Islet of Langerhans (tissue), 1 donor: Measurements from ENCODE around the gene THOC2.
"Not testable (repeated sequence)": the region's sequence is repeated elsewhere in the genome, so short reads cannot be mapped to it uniquely, and the experiment has no call there.

Experiments
- FAIRE-seq: peaks from one replicate; lab custom pipeline; 2011; peaks lifted over from hg19 to GRCh38; lab: Jason Lieb, UNC

The THOC2 gene

GRCh38 chrX:123673813-123674212, 59.0 kb downstream of the THOC2 start:
- no peak for FAIRE-seq

GRCh38 chrX:123665197-123665596, 67.7 kb downstream of the THOC2 start:
- peak; percentile 96 for FAIRE-seq

GRCh38 chrX:123664467-123665167, 68.2 kb downstream of the THOC2 start:
- FAIRE-seq = not testable (repeated sequence)

GRCh38 chrX:123663720-123664119, 69.1 kb downstream of the THOC2 start:
- FAIRE-seq = not testable (repeated sequence)

GRCh38 chrX:123656507-123656906, 76.3 kb downstream of the THOC2 start:
- not testable (repeated sequence) for FAIRE-seq

GRCh38 chrX:123648811-123649181, 84.1 kb downstream of the THOC2 start:
- FAIRE-seq = not testable (repeated sequence)

- FAIRE-seq = no peak
These were observed 84.6 kb downstream of the THOC2 start for GRCh38 chrX:123648028-123648810.

GRCh38 chrX:123647244-123647643, 85.6 kb downstream of the THOC2 start:
- FAIRE-seq = no peak

- no peak for FAIRE-seq
These were observed 103.3 kb downstream of the THOC2 start for GRCh38 chrX:123629502-123629901.

- FAIRE-seq = no peak
These were observed 105.9 kb downstream of the THOC2 start for GRCh38 chrX:123626962-123627361.

GRCh38 chrX:123625952-123626351, 106.9 kb downstream of the THOC2 start:
- FAIRE-seq = no peak

GRCh38 chrX:123625477-123625876, 107.4 kb downstream of the THOC2 start:
- peak; percentile 21 for FAIRE-seq

GRCh38 chrX:123617007-123617406, 115.8 kb downstream of the THOC2 start:
- peak; percentile 9 for FAIRE-seq

- no peak for FAIRE-seq
These were observed 121.9 kb downstream of the THOC2 start for GRCh38 chrX:123610915-123611314.

- no peak for FAIRE-seq
These were observed 125.0 kb downstream of the THOC2 start for GRCh38 chrX:123607806-123608205.

GRCh38 chrX:123607270-123607669, 125.6 kb downstream of the THOC2 start:
- FAIRE-seq = no peak

GRCh38 chrX:123603491-123603890, 129.4 kb downstream of the THOC2 start:
- FAIRE-seq = no peak

- no peak for FAIRE-seq
These were observed 131.4 kb downstream of the THOC2 start for GRCh38 chrX:123601437-123601836.

GRCh38 chrX:123600181-123600580, 132.7 kb downstream of the THOC2 start:
- FAIRE-seq = no peak

GRCh38 chrX:123590842-123591486, 141.9 kb downstream of the THOC2 start:
- FAIRE-seq = peak; percentile 55

GRCh38 chrX:123588723-123589122, 144.1 kb downstream of the THOC2 start:
- no peak for FAIRE-seq

- FAIRE-seq = no peak
These were observed 151.3 kb downstream of the THOC2 start for GRCh38 chrX:123581586-123581985.

- peak; percentile 30 for FAIRE-seq
These were observed 152.1 kb downstream of the THOC2 start for GRCh38 chrX:123580792-123581191.
